Common myeloid progenitor, CD34-positive (primary cell): ENCODE results near the gene AHCYL2.

Experiments used
- CTCF ChIA-PET: fragments of 350-600 bp; sonication (Branson Sonifier 250); formaldehyde crosslinking; loops from one replicate; lab custom pipeline; 2021; ENCODE audit warnings: antibody characterized with exemption; lab: Charles Lee
- POLR2A ChIA-PET: fragments of 350-600 bp; sonication (Branson Sonifier 250); formaldehyde crosslinking; loops from one replicate; lab custom pipeline; 2021; ENCODE audit warnings: antibody characterized with exemption; lab: Charles Lee
- DNase-seq, 3 donors: peaks; one replicate each; pipeline versions ENCODE4 v3.0.0 to v3.0.0-alpha.2; 2013
- H3K27ac ChIP-seq, 2 experiments: 1 replicate in 1 of 2; 2 replicates in 1 of 2; pipeline ENCODE4 v1.7.0; 2013; ENCODE audit warnings: inconsistent platforms in 2 of 2, low read length in 2 of 2, mild to moderate bottlenecking in 2 of 2, low read depth in 1 of 2, moderate library complexity in 1 of 2; ENCODE audit not compliant: severe bottlenecking in 2 of 2, insufficient read depth in 1 of 2, poor library complexity in 1 of 2
- H3K27me3 ChIP-seq, 5 experiments: replicated peaks in 2 of 5; 1 replicate in 3 of 5; 2 replicates in 2 of 5; pipeline versions ENCODE4 v1.6.1 to v1.7.0; 2013; ENCODE audit warnings: low read length in 4 of 5, mild to moderate bottlenecking in 2 of 5, moderate library complexity in 2 of 5, inconsistent platforms in 1 of 5; ENCODE audit not compliant: insufficient read depth in 5 of 5, control insufficient read depth in 4 of 5
- H3K36me3 ChIP-seq, 4 experiments: 1 replicate in 2 of 4; 2 replicates in 2 of 4; pipeline versions ENCODE4 v1.6.1 to v1.7.0; 2013; ENCODE audit warnings: low read length in 3 of 4, control low read depth in 1 of 4, mild to moderate bottlenecking in 1 of 4; ENCODE audit not compliant: control insufficient read depth in 4 of 4, insufficient read depth in 4 of 4
- H3K4me1 ChIP-seq, 4 experiments: 1 replicate in 3 of 4; 2 replicates in 1 of 4; pipeline versions ENCODE4 v1.6.1 to v1.7.1; 2013; ENCODE audit warnings: low read length in 3 of 4, mild to moderate bottlenecking in 3 of 4, control low read depth in 1 of 4, inconsistent platforms in 1 of 4, moderate library complexity in 1 of 4; ENCODE audit not compliant: control insufficient read depth in 4 of 4, insufficient read depth in 4 of 4; ENCODE audit errors: control extremely low read depth in 1 of 4
- H3K4me3 ChIP-seq, 7 experiments: 1 replicate in 4 of 7; 2 replicates in 3 of 7; pipeline versions ENCODE4 v1.5.1 to v1.7.0; 2013; ENCODE audit warnings: mild to moderate bottlenecking in 7 of 7, low read length in 6 of 7, moderate library complexity in 6 of 7, inconsistent platforms in 2 of 7, low read depth in 2 of 7, control low read depth in 1 of 7; ENCODE audit not compliant: insufficient read depth in 4 of 7, control insufficient read depth in 1 of 7; ENCODE audit errors: extremely low read depth in 1 of 7
- H3K9me3 ChIP-seq, 5 experiments: 1 replicate in 4 of 5; 2 replicates in 1 of 5; pipeline versions ENCODE4 v1.6.1 to v1.7.1; 2013; ENCODE audit warnings: low read length in 4 of 5, mild to moderate bottlenecking in 2 of 5, inconsistent platforms in 1 of 5, low read depth in 1 of 5, moderate library complexity in 1 of 5; ENCODE audit not compliant: control insufficient read depth in 4 of 5, insufficient read depth in 2 of 5; ENCODE audit errors: control extremely low read depth in 1 of 5
- WGBS: methylation state at CpG from one replicate; pipeline ENCODE4 v1.1.5; 2013; ENCODE audit not compliant: insufficient coverage; 5-methylcytosine and 5-hydroxymethylcytosine counted together

The AHCYL2 gene

DNA sequence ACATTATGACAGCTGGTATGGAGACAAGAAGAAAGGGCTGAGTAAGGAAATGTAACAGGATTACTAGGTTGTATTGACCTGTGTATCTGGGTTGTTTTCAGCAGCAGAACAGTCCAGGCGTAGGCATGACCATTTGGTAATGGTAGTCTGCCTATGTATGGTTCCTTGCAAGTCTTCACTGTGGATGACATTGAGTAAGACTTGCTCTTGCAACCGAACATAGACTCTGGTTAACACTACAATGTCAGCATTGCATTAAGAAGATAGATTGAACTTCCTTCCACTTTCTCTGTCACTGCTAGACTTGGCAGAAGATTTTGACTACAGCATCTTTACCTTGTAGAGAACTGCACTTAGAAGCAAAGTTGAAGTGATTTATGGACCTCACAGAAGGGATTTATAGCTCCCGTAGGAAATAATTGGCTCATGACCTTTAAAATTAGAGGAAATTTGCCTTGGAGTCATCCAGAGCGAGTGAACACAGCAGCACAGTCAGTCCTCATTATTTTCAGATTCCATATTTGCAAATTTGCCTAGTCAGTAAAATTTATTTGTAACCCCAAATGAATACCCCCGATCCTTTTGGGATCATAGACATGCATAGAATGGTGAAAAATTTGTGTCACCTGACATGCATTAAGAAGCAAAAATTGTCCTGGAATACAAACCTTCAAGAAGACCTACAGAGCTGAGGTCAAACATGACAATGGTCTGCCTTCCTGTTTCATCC lies 129.8 kb downstream of the AHCYL2 start:
- Histone ChIP-seq H3K27me3 (no peaks in the 10 kb centered on the region), H3K4me3 (no peak overlapping the region), H3K4me1 (peaks cover 4 to 13% (median 7%) of the 10 kb centered on the region in 4 experiments), H3K9me3 (no peaks in the 10 kb centered on the region), H3K36me3 (no peaks in the 10 kb centered on the region), H3K27ac (no peak overlapping the region)
- CTCF ChIA-PET: interaction anchor here (1.0 to 2.6 kb wide), 3 partner anchors 10 to 17 kb away, joined by 4 to 9 read pairs (median 4); no protein-coding TSS in a partner anchor
- 100% methylated on average over 3 of the region's 5 CpGs for WGBS
- POLR2A ChIA-PET: no interaction called here
- no peak for DNase-seq

DNA sequence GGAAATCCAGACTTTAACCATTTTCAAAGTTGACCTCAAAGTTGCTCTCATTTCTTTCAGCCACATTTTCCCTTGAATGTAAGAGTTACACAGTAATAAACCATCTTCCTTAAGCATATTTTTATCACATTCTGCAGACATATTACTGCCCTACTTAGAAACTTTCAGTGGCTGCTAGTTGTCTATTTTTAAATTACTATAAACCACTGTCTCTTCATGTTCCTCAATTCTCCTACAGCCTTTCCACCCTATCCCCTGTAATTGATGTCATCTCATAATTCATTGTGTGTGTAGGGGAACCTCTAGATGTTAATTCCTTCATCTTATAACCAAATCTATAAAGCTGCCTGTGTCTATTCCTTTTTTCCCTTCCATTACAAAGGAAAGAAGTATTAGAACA lies 131.3 kb downstream of the AHCYL2 start:
- H3K4me1 ChIP-seq: peaks cover 4 to 13% (median 7%) of the 10 kb centered on the region in 4 experiments
- POLR2A ChIA-PET: no interaction called here
- no peaks in the 10 kb centered on the region for H3K27me3 ChIP-seq
- CTCF ChIA-PET: no interaction called here
- H3K27ac ChIP-seq: no peak overlapping the region
- H3K4me3 ChIP-seq: no peak overlapping the region
- no peaks in the 10 kb centered on the region for H3K36me3 ChIP-seq
- DNase-seq: peak in 1 of 3 donors; percentile 15
- H3K9me3 ChIP-seq: no peaks in the 10 kb centered on the region

DNA sequence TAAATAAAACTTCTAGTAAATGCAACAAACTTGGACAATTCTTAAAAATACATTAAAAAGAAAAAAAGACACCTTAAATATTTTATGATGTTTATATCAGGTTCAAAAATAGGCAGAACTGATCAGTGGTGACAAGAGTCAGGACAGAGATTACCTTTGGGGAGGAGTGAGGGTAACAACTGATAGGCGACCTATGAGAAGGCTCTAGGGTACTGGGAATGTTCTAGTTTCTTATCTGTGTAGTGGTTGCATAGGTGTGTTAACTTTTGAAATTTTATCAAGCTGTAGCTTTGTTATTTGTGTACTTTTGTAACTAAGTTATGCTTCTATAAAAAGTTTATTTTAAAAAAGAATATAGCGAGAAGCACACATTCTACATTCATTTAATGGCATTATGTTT lies 134.3 kb downstream of the AHCYL2 start:
- H3K36me3 ChIP-seq: no peaks in the 10 kb centered on the region
- DNase-seq: no peak
- H3K27me3 ChIP-seq: no peaks in the 10 kb centered on the region
- H3K4me3 ChIP-seq: no peak overlapping the region
- 100% methylated on average over 1 of the region's 2 CpGs for WGBS
- CTCF ChIA-PET: interaction anchor here (0.8 to 2.4 kb wide), 12 partner anchors 9 to 166 kb away, joined by 3 to 13 read pairs (median 4); partner anchors contain the start of gene STRIP2
- H3K27ac ChIP-seq: no peak overlapping the region
- no peaks in the 10 kb centered on the region for H3K9me3 ChIP-seq
- H3K4me1 ChIP-seq: peaks cover 4 to 13% (median 7%) of the 10 kb centered on the region in 4 experiments
- POLR2A ChIA-PET: no interaction called here

GRCh38 chr7:129359638-129360037 lies 134.8 kb downstream of the AHCYL2 start:
- Histone ChIP-seq H3K9me3 (no peaks in the 10 kb centered on the region), H3K4me3 (no peak overlapping the region), H3K36me3 (no peaks in the 10 kb centered on the region), H3K27ac (no peak overlapping the region), H3K27me3 (no peaks in the 10 kb centered on the region), H3K4me1 (peaks cover 4 to 13% (median 7%) of the 10 kb centered on the region in 4 experiments)
- POLR2A ChIA-PET: no interaction called here
- 100% methylated on average over 1 of the region's 1 CpG for WGBS
- CTCF ChIA-PET: interaction anchor here (0.8 to 2.4 kb wide), 12 partner anchors 9 to 165 kb away, joined by 3 to 13 read pairs (median 4); partner anchors contain the start of gene STRIP2
- DNase-seq: no peak

- H3K36me3 ChIP-seq: no peaks in the 10 kb centered on the region
- H3K27me3 ChIP-seq: no peaks in the 10 kb centered on the region
- H3K9me3 ChIP-seq: no peaks in the 10 kb centered on the region
- no peak for DNase-seq
- CTCF ChIA-PET: interaction anchor here (1.4 to 17.4 kb wide), 3 partner anchors 14 to 282 kb away, joined by 3 to 225 read pairs (median 4); no protein-coding TSS in a partner anchor
- no peak overlapping the region for H3K27ac ChIP-seq
- no CpG with 5 or more reads among the region's 1 CpG for WGBS
- POLR2A ChIA-PET: no interaction called here
- no peaks in the 10 kb centered on the region for H3K4me1 ChIP-seq
- H3K4me3 ChIP-seq: no peak overlapping the region
Observed at GRCh38 chr7:129361771-129362170, 136.9 kb downstream of the AHCYL2 start.

- POLR2A ChIA-PET: no interaction called here
Observed at GRCh38 chr7:129362496-129362895, 137.7 kb downstream of the AHCYL2 start.

DNA sequence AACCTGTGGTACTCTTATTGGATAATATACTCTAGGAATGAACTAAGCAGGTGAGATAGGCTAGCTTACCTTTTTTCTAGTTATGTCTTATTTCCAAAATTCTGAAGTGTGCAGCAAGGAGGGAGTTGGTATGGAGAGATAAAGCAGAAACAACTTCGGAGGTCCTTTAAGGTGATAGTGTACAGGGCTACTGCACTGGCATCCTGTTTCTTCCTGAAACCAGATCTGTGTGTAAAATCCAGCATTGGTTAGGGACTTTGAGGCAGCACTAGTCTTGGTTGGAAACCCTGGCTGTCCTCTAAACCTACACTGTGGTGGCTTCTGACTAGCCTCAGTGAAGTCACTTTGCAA lies 142.5 kb downstream of the AHCYL2 start:
- 92% methylated on average over 1 of the region's 1 CpG for WGBS
- H3K4me1 ChIP-seq: peaks cover 5 to 23% (median 14%) of the 10 kb centered on the region in 4 experiments
- H3K36me3 ChIP-seq: no peaks in the 10 kb centered on the region
- H3K4me3 ChIP-seq: no peak overlapping the region
- POLR2A ChIA-PET: no interaction called here
- no peak overlapping the region for H3K27ac ChIP-seq
- H3K9me3 ChIP-seq: no peaks in the 10 kb centered on the region
- no peaks in the 10 kb centered on the region for H3K27me3 ChIP-seq
- DNase-seq: no peak
- CTCF ChIA-PET: interaction anchor here (0.8 to 17.4 kb wide), 37 partner anchors 8 to 282 kb away, joined by 3 to 225 read pairs (median 4); partner anchors contain the start of gene STRIP2

More at GRCh38 chr7:129362496-129362895, 137.7 kb downstream of the AHCYL2 start:
- H3K4me3 ChIP-seq: no peak overlapping the region
- H3K27me3 ChIP-seq: no peaks in the 10 kb centered on the region
- CTCF ChIA-PET: interaction anchor here (0.6 to 17.4 kb wide), 5 partner anchors 12 to 107 kb away, joined by 3 to 225 read pairs (median 4); no protein-coding TSS in a partner anchor
- no peaks in the 10 kb centered on the region for H3K9me3 ChIP-seq
- no peak overlapping the region for H3K27ac ChIP-seq
- no peaks in the 10 kb centered on the region for H3K36me3 ChIP-seq
- DNase-seq: no peak
- H3K4me1 ChIP-seq: no peaks in the 10 kb centered on the region
